Activated CD8-positive, alpha-beta T cell treated with anti-CD3 and anti-CD28 coated beads, Interleukin-2, amount 10 ng/mL, durations not matched to agents 7 days and 5 days (primary cell): ENCODE results near the gene SEC14L5. TPM values are rescaled to one million over a fixed set of nuclear protein-coding genes. Genes with fewer than 3 reads are reported as not detected.
"Not testable (repeated sequence)": the region's sequence is repeated elsewhere in the genome, so short reads cannot be mapped to it uniquely, and the experiment has no call there.

Experiments
- ATAC-seq: fragments of 150-1000 bp; cut with Tn5 transposase; one replicate; pipeline ENCODE4 v1.10.0; 2021; ENCODE audit warnings: moderate library complexity
- CTCF ChIA-PET: fragments of 350-600 bp; sonication (Branson Sonifier 250); formaldehyde crosslinking; loops from one replicate; lab custom pipeline; 2021; ENCODE audit warnings: antibody characterized with exemption; lab: Charles Lee
- POLR2A ChIA-PET: fragments of 350-600 bp; sonication (Branson Sonifier 250); formaldehyde crosslinking; loops from one replicate; lab custom pipeline; 2021; ENCODE audit warnings: antibody characterized with exemption; lab: Charles Lee
- DNase-seq: peaks from one replicate; pipeline ENCODE4 v3.0.0-alpha.2; 2020
- H3K27ac Mint-ChIP-seq: one replicate; pipeline ENCODE4 v1.8.0; 2021; ENCODE audit warnings: mild to moderate bottlenecking, mixed read lengths
- H3K27me3 Mint-ChIP-seq: one replicate; pipeline ENCODE4 v1.8.0; 2021; ENCODE audit warnings: low read depth, mixed read lengths
- H3K36me3 Mint-ChIP-seq: one replicate; pipeline ENCODE4 v1.8.0; 2021; ENCODE audit warnings: low read depth, mixed read lengths
- H3K4me1 Mint-ChIP-seq: one replicate; pipeline ENCODE4 v1.8.0; 2021; ENCODE audit warnings: low read depth, mixed read lengths
- H3K4me3 Mint-ChIP-seq: one replicate; pipeline ENCODE4 v1.8.0; 2021; ENCODE audit warnings: mild to moderate bottlenecking, mixed read lengths
- H3K9me3 Mint-ChIP-seq: one replicate; pipeline ENCODE4 v1.8.0; 2022; ENCODE audit warnings: mixed read lengths; ENCODE audit not compliant: insufficient read depth
- total RNA-seq, 2 experiments: library from RNA; stranded (reverse); gene quantifications; one replicate each; pipeline ENCODE4 v1.2.3, GENCODE V29; 2021

SEC14L5 gene
- total RNA-seq, 2 experiments from 2014 or later = not detected

DNA sequence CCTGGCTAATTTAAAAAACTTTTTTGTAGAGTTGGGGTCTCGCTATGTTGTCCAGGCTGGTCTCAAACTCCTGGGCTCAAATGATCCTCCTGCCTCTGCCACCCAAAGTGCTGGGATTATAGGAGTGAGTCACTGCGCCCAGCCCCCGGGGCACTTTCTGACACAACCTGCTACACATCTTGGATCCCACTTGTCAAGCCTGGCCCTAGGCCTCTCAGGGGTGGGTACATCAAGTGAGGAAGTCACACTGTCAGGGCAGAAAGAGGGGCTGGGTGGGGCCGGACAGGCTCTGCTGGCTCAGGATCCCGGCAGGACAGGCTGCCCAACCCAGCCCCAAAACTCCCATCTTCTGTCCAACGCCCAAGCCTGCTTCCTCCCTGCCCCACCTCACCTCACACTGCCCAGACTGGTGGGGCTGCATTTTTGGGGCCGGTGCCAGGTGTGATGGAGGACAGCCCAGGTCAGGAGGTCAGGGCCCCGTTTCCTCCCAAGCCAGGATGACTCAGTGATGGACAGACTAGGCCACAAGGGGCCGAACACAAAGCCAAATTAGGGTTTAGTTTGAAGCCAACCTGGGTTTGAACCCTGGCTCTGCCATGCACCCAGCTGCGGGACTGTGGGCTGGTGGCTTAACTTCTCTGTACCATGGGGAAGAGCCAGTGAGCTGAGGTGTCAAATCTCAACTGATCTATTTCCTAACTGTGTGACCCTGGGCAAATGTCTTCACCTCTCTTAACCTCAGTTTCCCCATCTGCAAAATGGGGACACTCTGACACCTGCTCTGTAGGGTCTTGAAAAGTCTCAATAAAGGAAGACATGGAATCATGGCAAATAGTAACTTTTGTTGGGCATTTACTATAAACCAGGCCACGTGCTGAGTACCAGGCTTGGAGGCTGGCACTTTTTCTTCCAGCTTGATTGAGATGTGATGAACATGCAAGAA, 12.3 kb upstream of the SEC14L5 start:
- no peak for ATAC-seq
- DNase-seq = no peak
- H3K36me3 Mint-ChIP-seq = no peaks in the 10 kb centered on the region
- ChIA-PET POLR2A (no interaction called here), CTCF (no interaction called here)
- H3K4me3 Mint-ChIP-seq = no peak overlapping the region
- no peak overlapping the region for H3K27ac Mint-ChIP-seq
- no peaks in the 10 kb centered on the region for H3K9me3 Mint-ChIP-seq
- H3K4me1 Mint-ChIP-seq = peaks cover 7% of the 10 kb centered on the region
- no peaks in the 10 kb centered on the region for H3K27me3 Mint-ChIP-seq

DNA sequence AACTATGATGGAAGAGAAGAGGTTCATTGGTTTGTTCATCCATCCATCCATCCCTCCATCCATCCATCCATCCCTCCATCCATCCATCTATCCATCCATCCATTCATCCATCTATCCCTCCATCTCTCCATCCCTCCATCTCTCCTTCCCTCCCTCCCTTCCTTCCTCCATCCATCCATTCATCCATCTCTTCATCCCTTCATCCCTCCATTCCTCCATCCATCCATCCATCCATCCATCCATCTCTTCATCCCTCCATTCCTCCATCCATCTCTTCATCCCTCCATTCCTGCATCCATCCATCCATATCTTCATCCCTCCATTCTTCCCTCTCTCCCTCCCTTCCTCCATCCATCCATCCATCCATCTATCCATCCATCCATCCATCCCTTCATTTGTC, 11.2 kb upstream of the SEC14L5 start:
- peaks cover 7% of the 10 kb centered on the region for H3K4me1 Mint-ChIP-seq
- H3K27ac Mint-ChIP-seq = no peak overlapping the region
- ATAC-seq (no peak), DNase-seq (no peak)
- H3K4me3 Mint-ChIP-seq = no peak overlapping the region
- CTCF ChIA-PET = no interaction called here
- H3K36me3 Mint-ChIP-seq = no peaks in the 10 kb centered on the region
- H3K27me3 Mint-ChIP-seq = no peaks in the 10 kb centered on the region
- POLR2A ChIA-PET = no interaction called here
- H3K9me3 Mint-ChIP-seq = no peaks in the 10 kb centered on the region

DNA sequence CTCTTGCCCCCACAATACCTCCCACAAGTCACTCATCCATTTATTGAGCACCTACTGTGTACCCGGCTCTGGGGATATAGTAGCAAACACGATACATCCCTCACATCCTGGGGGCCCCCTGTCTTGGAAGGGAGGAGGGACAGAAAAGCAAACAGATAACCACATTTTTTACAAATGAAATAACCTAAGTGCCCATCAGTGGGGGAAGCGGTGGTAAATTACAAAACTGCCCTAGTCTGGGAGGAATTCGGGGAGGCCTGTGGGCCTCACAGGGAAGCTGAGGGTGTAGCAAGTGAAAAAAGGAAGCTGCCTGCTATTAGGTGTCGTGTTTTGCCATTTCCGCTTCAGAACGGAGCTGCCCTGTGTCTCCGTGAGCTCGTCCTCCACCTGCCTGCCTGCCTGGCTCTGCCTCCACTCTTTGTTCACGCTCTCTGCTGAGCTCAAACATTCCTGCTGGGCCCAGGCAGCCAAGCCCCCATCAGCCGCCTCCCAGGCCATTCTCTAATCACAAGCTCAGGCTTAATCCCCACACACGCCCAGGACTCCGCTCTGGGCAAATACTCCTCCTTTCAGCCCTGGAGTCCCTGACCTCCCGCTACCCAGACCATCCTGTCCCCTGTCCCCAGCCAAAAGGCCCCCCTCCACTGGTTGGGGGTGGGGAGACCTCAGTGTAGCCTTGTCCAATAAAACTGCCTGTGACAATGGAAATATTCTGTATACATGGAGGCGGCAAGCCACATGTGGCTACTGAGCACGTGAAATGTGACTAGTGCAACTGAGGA, 10.2 kb upstream of the SEC14L5 start:
- CTCF ChIA-PET = interaction anchor here (0.9 kb wide), 1 partner anchor 8 kb away, joined by 4 read pairs; no protein-coding TSS in a partner anchor
- H3K4me3 Mint-ChIP-seq = no peak overlapping the region
- no peaks in the 10 kb centered on the region for H3K9me3 Mint-ChIP-seq
- no peaks in the 10 kb centered on the region for H3K36me3 Mint-ChIP-seq
- no peak for DNase-seq
- no peak for ATAC-seq
- POLR2A ChIA-PET = no interaction called here
- no peak overlapping the region for H3K27ac Mint-ChIP-seq
- peaks cover 7% of the 10 kb centered on the region for H3K4me1 Mint-ChIP-seq
- H3K27me3 Mint-ChIP-seq = no peaks in the 10 kb centered on the region

DNA sequence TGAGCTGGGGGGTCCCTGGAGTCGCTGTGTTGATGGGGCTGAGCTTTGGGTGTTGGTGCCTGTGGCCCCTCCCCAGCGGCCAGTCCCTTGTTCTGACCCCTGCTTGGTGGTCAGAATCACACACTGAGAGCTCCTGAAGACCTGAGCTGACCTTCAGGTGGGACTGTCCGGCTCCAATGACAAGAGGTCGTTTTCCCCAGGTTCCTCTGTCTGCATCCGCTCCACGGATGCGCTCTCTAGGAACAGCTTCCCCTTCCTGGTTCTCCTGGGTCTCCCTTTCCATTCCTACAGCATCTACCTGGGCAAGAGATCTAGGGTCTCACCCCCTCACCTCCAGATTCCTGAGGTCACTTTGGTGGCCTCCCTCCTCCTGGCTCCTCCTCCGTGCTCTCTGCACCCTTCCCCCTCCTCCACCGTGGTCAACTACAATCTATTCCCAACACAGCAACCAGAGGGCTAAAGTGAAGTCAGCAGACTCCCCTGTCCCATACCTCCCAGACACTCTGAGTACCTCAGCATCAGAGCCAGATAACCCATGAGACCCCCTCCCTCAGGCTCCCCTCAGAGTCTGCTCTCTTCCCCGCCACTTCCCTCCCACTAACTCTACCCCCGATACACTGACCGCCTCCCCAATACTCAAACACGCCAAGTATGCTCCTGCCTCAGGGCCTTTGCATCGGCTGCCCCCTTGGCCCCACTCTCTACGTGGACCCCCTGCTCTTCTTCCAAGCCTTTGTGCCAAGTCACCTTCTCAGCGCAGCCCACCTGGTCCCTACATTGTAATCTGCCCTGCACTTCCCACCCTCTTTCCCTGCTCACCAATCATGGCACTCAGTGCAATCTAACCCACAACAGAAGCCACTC, 9.0 kb upstream of the SEC14L5 start:
- H3K27ac Mint-ChIP-seq = no peak overlapping the region
- no peaks in the 10 kb centered on the region for H3K27me3 Mint-ChIP-seq
- peaks cover 7% of the 10 kb centered on the region for H3K4me1 Mint-ChIP-seq
- H3K36me3 Mint-ChIP-seq = no peaks in the 10 kb centered on the region
- ATAC-seq = no peak
- H3K9me3 Mint-ChIP-seq = no peaks in the 10 kb centered on the region
- no peak overlapping the region for H3K4me3 Mint-ChIP-seq
- ChIA-PET CTCF (no interaction called here), POLR2A (no interaction called here)
- no peak for DNase-seq

- Mint-ChIP-seq H3K27me3 (no peaks in the 10 kb centered on the region), H3K4me1 (peaks cover 7% of the 10 kb centered on the region), H3K4me3 (no peak overlapping the region), H3K36me3 (no peaks in the 10 kb centered on the region), H3K27ac (no peak overlapping the region), H3K9me3 (no peaks in the 10 kb centered on the region)
- ChIA-PET CTCF (no interaction called here), POLR2A (no interaction called here)
- DNase-seq = no peak
- no peak for ATAC-seq
Measured at GRCh38 chr16:4949986-4950385, 8.1 kb upstream of the SEC14L5 start.

- POLR2A ChIA-PET, H3K36me3 Mint-ChIP-seq, DNase-seq: not testable (repeated sequence)
Measured at GRCh38 chr16:4951583-4951982, 6.5 kb upstream of the SEC14L5 start.

DNA sequence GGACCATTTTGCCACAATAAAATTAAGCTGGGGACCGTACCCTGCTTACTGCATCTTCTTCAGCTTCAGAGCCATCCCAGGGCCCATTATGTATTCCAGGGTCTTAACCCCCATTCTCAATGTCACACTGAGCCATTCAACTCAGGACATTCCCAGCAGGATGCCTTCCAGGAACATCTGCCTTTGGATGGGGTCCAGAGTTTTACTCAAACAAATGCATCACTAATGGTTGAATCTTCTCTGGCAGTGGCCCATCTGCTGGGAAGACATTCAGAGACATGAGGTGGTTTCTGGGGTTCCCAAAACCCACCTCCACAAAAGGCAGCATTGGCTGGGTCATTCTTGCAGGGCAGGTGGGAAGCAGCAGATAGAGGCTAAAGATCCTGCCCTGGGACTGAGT, 3.4 kb upstream of the SEC14L5 start:
- DNase-seq (no peak), ATAC-seq (no peak)
- no peak overlapping the region for H3K4me3 Mint-ChIP-seq
- H3K27ac Mint-ChIP-seq = no peak overlapping the region
- H3K27me3 Mint-ChIP-seq = peaks cover 20% of the 10 kb centered on the region
- ChIA-PET CTCF (interaction anchor here (1.4 kb wide), 1 partner anchor 42 kb away, joined by 3 read pairs; no protein-coding TSS in a partner anchor), POLR2A (no interaction called here)
- no peaks in the 10 kb centered on the region for H3K36me3 Mint-ChIP-seq
- H3K4me1 Mint-ChIP-seq = peaks cover 17% of the 10 kb centered on the region
- H3K9me3 Mint-ChIP-seq = no peaks in the 10 kb centered on the region

More at GRCh38 chr16:4951583-4951982, 6.5 kb upstream of the SEC14L5 start:
- H3K4me1 Mint-ChIP-seq = peaks cover 12% of the 10 kb centered on the region
- H3K9me3 Mint-ChIP-seq, H3K27me3 Mint-ChIP-seq, ATAC-seq, H3K4me3 Mint-ChIP-seq, H3K27ac Mint-ChIP-seq, CTCF ChIA-PET: not testable (repeated sequence)

DNA sequence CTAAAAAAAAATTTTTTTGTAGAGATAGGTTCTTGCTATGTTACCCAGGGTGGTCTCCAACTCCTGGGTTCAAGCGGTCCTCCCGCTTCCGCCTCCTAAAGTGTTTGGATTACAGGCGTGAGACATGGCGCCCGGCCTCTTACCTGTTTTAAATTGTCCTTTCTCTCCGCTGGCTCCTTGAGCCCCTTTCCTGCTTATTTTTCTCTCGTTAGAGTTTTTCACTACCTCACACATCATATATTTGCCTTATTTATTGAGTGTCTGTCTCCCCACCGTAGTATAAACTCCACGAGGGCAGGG, 760 bp upstream of the SEC14L5 start:
- no peak for DNase-seq
- H3K27me3 Mint-ChIP-seq = peaks cover 27% of the 10 kb centered on the region
- no peak for ATAC-seq
- no peaks in the 10 kb centered on the region for H3K36me3 Mint-ChIP-seq
- H3K9me3 Mint-ChIP-seq = no peaks in the 10 kb centered on the region
- peak overlapping the region; percentile 80 for H3K4me3 Mint-ChIP-seq
- POLR2A ChIA-PET = no interaction called here
- H3K27ac Mint-ChIP-seq = peak overlapping the region; percentile 2
- H3K4me1 Mint-ChIP-seq = peaks cover 17% of the 10 kb centered on the region
- CTCF ChIA-PET = no interaction called here

GRCh38 chr16:4958510-4959438, 644 bp downstream of the SEC14L5 start:
- H3K36me3 Mint-ChIP-seq = no peaks in the 10 kb centered on the region
- H3K9me3 Mint-ChIP-seq = no peaks in the 10 kb centered on the region
- peaks cover 27% of the 10 kb centered on the region for H3K27me3 Mint-ChIP-seq
- DNase-seq (no peak), ATAC-seq (no peak)
- H3K4me1 Mint-ChIP-seq = peaks cover 17% of the 10 kb centered on the region
- peak overlapping the region; percentile 1 for H3K4me3 Mint-ChIP-seq
- CTCF ChIA-PET = no interaction called here
- POLR2A ChIA-PET = interaction anchor here (0.7 kb wide), 1 partner anchor 113 kb away, joined by 3 read pairs; the partner anchor contains the start of gene ALG1
- H3K27ac Mint-ChIP-seq = no peak overlapping the region

DNA sequence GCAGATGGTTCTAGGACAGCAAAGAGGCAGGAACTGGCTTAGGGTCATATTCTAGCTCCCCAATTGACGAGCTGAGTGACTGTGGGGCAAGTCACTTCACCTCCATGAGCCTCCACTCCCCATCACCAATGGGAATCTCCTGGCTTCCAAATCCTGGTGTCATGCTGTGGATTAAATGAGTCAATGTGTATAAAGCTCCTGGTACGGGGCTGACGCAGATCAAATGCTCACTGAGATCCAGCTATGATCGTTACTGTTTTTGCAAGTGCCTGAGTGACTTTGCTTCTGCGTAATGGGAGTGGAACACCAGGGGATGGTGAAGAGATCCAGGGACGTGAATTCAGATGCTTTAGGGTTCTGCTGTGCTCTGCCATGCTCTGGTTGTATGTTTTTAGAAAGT, 2.4 kb downstream of the SEC14L5 start:
- Mint-ChIP-seq H3K4me3 (no peak overlapping the region), H3K27me3 (peaks cover 27% of the 10 kb centered on the region), H3K27ac (no peak overlapping the region), H3K4me1 (peaks cover 17% of the 10 kb centered on the region), H3K9me3 (no peaks in the 10 kb centered on the region), H3K36me3 (no peaks in the 10 kb centered on the region)
- DNase-seq (no peak), ATAC-seq (no peak)
- CTCF ChIA-PET = no interaction called here
- POLR2A ChIA-PET = no interaction called here

GRCh38 chr16:4962716-4963115, 4.6 kb downstream of the SEC14L5 start:
- Mint-ChIP-seq H3K9me3 (no peaks in the 10 kb centered on the region), H3K27ac (no peak overlapping the region), H3K4me1 (peaks cover 6% of the 10 kb centered on the region), H3K4me3 (no peak overlapping the region), H3K27me3 (peaks cover 18% of the 10 kb centered on the region), H3K36me3 (no peaks in the 10 kb centered on the region)
- ChIA-PET CTCF (no interaction called here), POLR2A (no interaction called here)
- DNase-seq = no peak
- ATAC-seq = no peak
